ENCODE measurements around the gene GLUL. TPM values are rescaled to one million over a fixed set of nuclear protein-coding genes. Genes with fewer than 3 reads are reported as not detected.
A peak's percentile ranks its signal among the peaks of the same experiment; 100 is the strongest.

GLUL gene
- total and polyA plus RNA-seq, 4 donors = 306 to 1,177 (median 723) TPM

DNA sequence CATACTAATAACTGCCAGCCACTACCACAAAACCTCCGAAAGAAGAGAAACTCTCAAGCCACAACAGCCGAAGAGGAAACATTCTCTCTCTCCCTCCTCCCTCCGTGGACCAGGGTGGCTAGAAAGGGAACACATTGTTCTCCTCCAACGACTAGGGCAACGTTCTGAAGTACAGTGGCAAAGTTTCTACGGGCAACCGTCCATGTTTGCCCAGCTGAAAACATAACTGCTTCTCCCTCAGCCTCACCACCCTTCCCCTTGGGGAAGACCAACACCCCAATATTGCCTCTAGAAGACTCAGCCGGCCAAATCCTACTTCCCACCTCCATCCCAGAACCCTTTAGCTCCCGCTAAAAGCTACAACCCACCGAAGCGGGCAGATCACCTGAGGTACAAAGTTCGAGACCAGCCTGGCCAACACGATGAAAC lies 2.0 kb downstream of the GLUL start:
- Histone ChIP-seq H3K9ac (ENCODE audit: low read depth in 1 of 2, low read length in 2 of 2) (peak overlapping the region; percentile 77 to 90), H3K4me3 (ENCODE audit: low read depth in 1 of 3, low read length in 3 of 3) (peak overlapping the region; percentile 87 to 92 (median 88)), H3K27me3 (ENCODE audit: control insufficient read depth in 4 of 4, insufficient read depth in 4 of 4, low read length in 3 of 4) (no peaks in the 10 kb centered on the region), H3K36me3 (ENCODE audit: control insufficient read depth in 4 of 4, insufficient read depth in 3 of 4, low read depth in 1 of 4, low read length in 3 of 4) (peaks cover 3 to 38% (median 36%) of the 10 kb centered on the region in 4 donors), H3K9me3 (ENCODE audit: control insufficient read depth in 4 of 4, low read length in 3 of 4) (no peaks in the 10 kb centered on the region), H3K27ac (ENCODE audit: low read depth in 1 of 2, low read length in 2 of 2) (peak overlapping the region; percentile 94 to 97), H3K4me1 (ENCODE audit: control insufficient read depth in 4 of 4, insufficient read depth in 4 of 4, low read length in 3 of 4) (peaks cover 4 to 47% (median 9%) of the 10 kb centered on the region in 4 donors)
- TF ChIP-seq FOXA2 (IDR thresholded peaks at IDR 0.05) = no peak
- TF ChIP-seq SP1 (IDR thresholded peaks at IDR 0.05) = peak; percentile 4
- TF ChIP-seq NR2F2 (IDR thresholded peaks at IDR 0.05) = no peak
- TF ChIP-seq HNF4A (conservative IDR thresholded peaks at IDR 0.05) = peak; percentile 46 to 56
- TF ChIP-seq RXRA (IDR thresholded peaks at IDR 0.05) = peak; percentile 25 to 28
- TF ChIP-seq, protein P1, sequence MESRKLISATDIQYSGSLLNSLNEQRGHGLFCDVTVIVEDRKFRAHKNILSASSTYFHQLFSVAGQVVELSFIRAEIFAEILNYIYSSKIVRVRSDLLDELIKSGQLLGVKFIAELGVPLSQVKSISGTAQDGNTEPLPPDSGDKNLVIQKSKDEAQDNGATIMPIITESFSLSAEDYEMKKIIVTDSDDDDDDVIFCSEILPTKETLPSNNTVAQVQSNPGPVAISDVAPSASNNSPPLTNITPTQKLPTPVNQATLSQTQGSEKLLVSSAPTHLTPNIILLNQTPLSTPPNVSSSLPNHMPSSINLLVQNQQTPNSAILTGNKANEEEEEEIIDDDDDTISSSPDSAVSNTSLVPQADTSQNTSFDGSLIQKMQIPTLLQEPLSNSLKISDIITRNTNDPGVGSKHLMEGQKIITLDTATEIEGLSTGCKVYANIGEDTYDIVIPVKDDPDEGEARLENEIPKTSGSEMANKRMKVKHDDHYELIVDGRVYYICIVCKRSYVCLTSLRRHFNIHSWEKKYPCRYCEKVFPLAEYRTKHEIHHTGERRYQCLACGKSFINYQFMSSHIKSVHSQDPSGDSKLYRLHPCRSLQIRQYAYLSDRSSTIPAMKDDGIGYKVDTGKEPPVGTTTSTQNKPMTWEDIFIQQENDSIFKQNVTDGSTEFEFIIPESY (IDR thresholded peaks at IDR 0.05) = no peak
- TF ChIP-seq, protein P2, sequence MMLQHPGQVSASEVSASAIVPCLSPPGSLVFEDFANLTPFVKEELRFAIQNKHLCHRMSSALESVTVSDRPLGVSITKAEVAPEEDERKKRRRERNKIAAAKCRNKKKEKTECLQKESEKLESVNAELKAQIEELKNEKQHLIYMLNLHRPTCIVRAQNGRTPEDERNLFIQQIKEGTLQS (IDR thresholded peaks at IDR 0.05) = no peak
- DNase-seq (ENCODE audit: low spot score) = no peak
- WGBS = 4% methylated on average over 13 of the region's 13 CpGs

DNA sequence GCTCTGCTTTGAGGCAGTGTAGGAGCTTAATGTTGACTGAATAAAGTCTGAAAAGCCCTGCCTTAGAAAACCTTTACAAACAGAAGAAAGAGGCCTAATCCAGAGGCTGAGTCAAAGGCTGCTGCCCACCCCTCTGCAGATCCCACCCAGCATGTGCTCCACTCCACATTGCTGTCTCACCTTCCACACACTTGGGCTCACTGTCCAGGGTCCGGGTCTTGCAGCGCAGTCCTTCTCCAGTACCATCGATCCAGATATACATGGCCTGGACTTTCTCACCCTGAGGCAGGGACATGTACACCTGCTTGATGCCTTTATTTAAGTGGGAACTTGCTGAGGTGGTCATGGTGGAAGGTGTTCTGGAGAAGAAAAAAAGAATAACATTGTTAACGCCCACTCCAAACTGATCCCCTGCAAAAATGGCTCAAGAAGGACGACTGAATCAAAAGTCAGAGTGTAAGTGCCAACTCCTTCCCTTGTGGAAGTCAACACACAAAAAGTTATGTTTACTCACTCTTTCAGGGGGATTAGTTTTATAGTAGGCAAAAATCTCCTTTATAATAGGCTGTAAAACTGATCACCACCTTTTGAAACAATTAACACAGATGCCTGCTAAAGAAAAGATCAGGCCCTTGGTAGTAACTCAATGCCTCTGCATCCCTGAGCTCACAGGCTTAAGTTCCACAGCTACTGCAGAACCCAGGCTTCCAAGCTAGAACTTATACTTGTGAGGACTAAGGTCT lies 3.0 kb downstream of the GLUL start:
- Histone ChIP-seq H3K27me3 (ENCODE audit: control insufficient read depth in 4 of 4, insufficient read depth in 4 of 4, low read length in 3 of 4) (no peaks in the 10 kb centered on the region), H3K4me3 (ENCODE audit: low read depth in 1 of 3, low read length in 3 of 3) (peak overlapping the region; percentile 7 to 92 (median 88)), H3K36me3 (ENCODE audit: control insufficient read depth in 4 of 4, insufficient read depth in 3 of 4, low read depth in 1 of 4, low read length in 3 of 4) (peaks cover 5 to 48% (median 47%) of the 10 kb centered on the region in 4 donors), H3K27ac (ENCODE audit: low read depth in 1 of 2, low read length in 2 of 2) (no peak overlapping the region), H3K9me3 (ENCODE audit: control insufficient read depth in 4 of 4, low read length in 3 of 4) (no peaks in the 10 kb centered on the region), H3K4me1 (ENCODE audit: control insufficient read depth in 4 of 4, insufficient read depth in 4 of 4, low read length in 3 of 4) (peaks cover 4 to 47% (median 9%) of the 10 kb centered on the region in 4 donors), H3K9ac (ENCODE audit: low read depth in 1 of 2, low read length in 2 of 2) (peak overlapping the region in 1 of 2 donors; percentile 90)
- DNase-seq (ENCODE audit: low spot score) = no peak
- TF ChIP-seq NR2F2 (IDR thresholded peaks at IDR 0.05) (no peak), FOXA1 (IDR thresholded peaks at IDR 0.05) (no peak), FOXA2 (IDR thresholded peaks at IDR 0.05) (no peak), TAF1 (conservative IDR thresholded peaks at IDR 0.05) (no peak), JUND (IDR thresholded peaks at IDR 0.05) (no peak), RAD21 (IDR thresholded peaks at IDR 0.05) (no peak), HNF4G (IDR thresholded peaks at IDR 0.05) (no peak), RXRA (IDR thresholded peaks at IDR 0.05) (no peak), SP1 (IDR thresholded peaks at IDR 0.05) (no peak), REST (IDR thresholded peaks at IDR 0.05) (no peak), EGR1 (IDR thresholded peaks at IDR 0.05; ENCODE audit: low read depth in 2 of 2) (no peak), HNF4A (conservative IDR thresholded peaks at IDR 0.05) (no peak)
- TF ChIP-seq, protein P1 (IDR thresholded peaks at IDR 0.05) = no peak
- TF ChIP-seq, protein P2 (IDR thresholded peaks at IDR 0.05) = no peak
- WGBS = 56% methylated on average over 5 of the region's 5 CpGs

Data from liver (tissue), 9 donors.